Left ventricle myocardium inferior (tissue), 1 donor: ENCODE results near the gene SGMS2. TPM values are rescaled to one million over a fixed set of nuclear protein-coding genes. Genes with fewer than 3 reads are reported as not detected.
"Not testable (repeated sequence)": the region's sequence is repeated elsewhere in the genome, so short reads cannot be mapped to it uniquely, and the experiment has no call there.

Experiments
- DNase-seq: peaks from one replicate; pipeline ENCODE4 v3.0.0-alpha.2; 2020
- H3K27ac ChIP-seq: fragments of 200-600 bp; replicated peaks from 2 replicates; pipeline ENCODE4 v1.8.0; 2021
- H3K27me3 ChIP-seq: fragments of 200-600 bp; 2 replicates; pipeline ENCODE4 v1.8.0; 2021; ENCODE audit warnings: low read depth
- H3K36me3 ChIP-seq: fragments of 200-600 bp; 2 replicates; pipeline ENCODE4 v1.8.0; 2021
- H3K4me1 ChIP-seq: fragments of 200-600 bp; 2 replicates; pipeline ENCODE4 v1.8.0; 2021
- H3K4me3 ChIP-seq: fragments of 200-600 bp; 2 replicates; pipeline ENCODE4 v1.8.0; 2021; ENCODE audit warnings: mild to moderate bottlenecking, moderate library complexity
- H3K9me3 ChIP-seq: fragments of 200-600 bp; replicated peaks from 2 replicates; pipeline ENCODE4 v1.8.0; 2021
- intact Hi-C: fragments of 100-400 bp; cut with micrococcal nuclease; formaldehyde crosslinking; loops from one replicate; pipeline ENCODE4 v1.11.0; 2022
- total RNA-seq: library from RNA; stranded (reverse); fragmentation: NEBNext Ultra II Directional; extraction: Animal tissue kit (Norgen Biotek cat#: 25700); gene quantifications from one replicate; pipeline ENCODE4 v1.2.1, GENCODE V29; 2021
- TF ChIP-seq, protein P1 (sequence below): fragments of 200-600 bp; IDR thresholded peaks from 2 replicates; pipeline ENCODE4 v1.8.0; 2021; ENCODE audit warnings: antibody characterized with exemption, mild to moderate bottlenecking, borderline replicate concordance
- donor health status: DM: no; HTN: yes; CAD: no; lungs with severe emphysema.

SGMS2 gene
- total RNA-seq, 1 donor from 2014 or later: 21.4 TPM

DNA sequence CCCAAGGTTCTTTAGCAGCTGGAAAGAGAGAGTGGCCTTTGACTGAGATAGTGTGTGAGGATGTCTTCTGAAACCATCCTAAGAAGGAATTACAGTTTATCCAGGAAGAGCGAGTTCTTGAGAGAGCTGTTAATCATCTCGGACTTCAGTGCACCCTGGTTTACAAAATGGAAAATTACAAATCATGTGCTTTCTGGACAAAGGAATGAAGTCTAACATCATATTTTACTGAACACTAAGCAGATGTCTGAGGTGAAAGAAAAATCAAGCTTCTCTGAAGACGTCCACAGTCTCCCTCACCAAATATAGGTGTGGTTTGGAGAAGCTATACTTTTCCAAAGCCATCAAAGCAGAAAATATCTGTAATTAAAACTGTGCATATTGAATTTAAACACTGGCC, 75.8 kb downstream of the SGMS2 start:
- Histone ChIP-seq H3K27ac (peak overlapping the region; percentile 24), H3K27me3 (no peaks in the 10 kb centered on the region), H3K4me1 (peaks cover 20% of the 10 kb centered on the region), H3K9me3 (no peaks in the 10 kb centered on the region), H3K36me3 (no peaks in the 10 kb centered on the region), H3K4me3 (no peak overlapping the region)
- intact Hi-C loops: no loop called here
- TF ChIP-seq, protein P1, sequence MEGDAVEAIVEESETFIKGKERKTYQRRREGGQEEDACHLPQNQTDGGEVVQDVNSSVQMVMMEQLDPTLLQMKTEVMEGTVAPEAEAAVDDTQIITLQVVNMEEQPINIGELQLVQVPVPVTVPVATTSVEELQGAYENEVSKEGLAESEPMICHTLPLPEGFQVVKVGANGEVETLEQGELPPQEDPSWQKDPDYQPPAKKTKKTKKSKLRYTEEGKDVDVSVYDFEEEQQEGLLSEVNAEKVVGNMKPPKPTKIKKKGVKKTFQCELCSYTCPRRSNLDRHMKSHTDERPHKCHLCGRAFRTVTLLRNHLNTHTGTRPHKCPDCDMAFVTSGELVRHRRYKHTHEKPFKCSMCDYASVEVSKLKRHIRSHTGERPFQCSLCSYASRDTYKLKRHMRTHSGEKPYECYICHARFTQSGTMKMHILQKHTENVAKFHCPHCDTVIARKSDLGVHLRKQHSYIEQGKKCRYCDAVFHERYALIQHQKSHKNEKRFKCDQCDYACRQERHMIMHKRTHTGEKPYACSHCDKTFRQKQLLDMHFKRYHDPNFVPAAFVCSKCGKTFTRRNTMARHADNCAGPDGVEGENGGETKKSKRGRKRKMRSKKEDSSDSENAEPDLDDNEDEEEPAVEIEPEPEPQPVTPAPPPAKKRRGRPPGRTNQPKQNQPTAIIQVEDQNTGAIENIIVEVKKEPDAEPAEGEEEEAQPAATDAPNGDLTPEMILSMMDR: no peak
- DNase-seq: no peak

DNA sequence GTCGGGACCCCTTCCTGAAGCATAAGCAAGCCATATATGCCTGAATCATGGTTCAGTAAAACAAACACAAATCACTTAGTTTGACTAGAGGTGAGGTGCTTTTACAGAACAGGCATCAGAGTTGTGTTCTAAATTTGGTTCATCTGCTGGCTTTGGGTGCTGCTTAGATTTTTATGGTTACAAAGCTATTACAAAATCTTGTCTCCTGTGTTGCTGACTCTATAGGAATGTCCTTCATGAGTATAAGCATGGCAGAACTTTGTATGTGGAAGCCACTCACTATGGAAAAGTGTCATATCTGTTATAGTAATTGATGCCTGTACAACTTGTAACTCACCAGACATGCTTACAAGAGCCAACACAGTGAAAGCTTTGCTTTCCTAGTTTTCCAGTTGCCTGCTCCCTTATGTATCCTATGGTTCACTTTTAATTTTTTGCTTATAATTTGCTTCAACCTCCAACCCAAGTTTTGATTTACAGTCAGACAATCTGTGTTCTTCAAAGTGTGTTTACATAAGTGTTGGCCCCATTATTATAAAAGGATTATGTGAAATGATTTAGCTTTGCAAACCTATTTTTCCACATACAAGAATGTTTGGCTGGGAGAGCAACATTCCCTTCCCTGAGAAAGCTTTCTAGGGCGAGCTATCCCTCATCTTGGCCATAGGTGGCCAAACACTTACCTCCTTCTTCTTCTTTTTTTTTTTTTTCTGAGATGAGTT, 76.6 kb downstream of the SGMS2 start:
- no peak for DNase-seq
- H3K27ac ChIP-seq: peak overlapping the region; percentile 24
- no peaks in the 10 kb centered on the region for H3K9me3 ChIP-seq
- TF ChIP-seq, protein P1: no peak
- H3K4me3 ChIP-seq: no peak overlapping the region
- no peaks in the 10 kb centered on the region for H3K27me3 ChIP-seq
- H3K36me3 ChIP-seq: no peaks in the 10 kb centered on the region
- intact Hi-C loops: no loop called here
- peaks cover 15% of the 10 kb centered on the region for H3K4me1 ChIP-seq

DNA sequence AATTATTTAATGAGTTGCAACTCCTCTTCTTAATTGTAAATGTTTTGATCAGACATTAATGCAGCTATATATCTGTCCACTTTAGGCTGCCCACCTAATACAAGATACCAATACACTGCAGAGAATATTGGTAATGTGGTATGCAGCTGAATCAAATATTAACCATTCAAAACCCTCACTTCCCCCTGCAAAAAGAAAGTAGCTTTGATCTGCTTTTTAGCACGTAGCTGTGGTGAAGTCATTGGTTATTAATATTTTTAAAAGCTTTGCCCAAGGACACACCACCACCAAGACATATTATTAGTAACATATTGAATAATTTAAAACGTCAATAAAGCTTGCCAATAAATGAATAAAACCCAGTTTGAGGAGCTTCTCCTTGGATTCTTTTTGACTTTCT, 78.0 kb downstream of the SGMS2 start:
- intact Hi-C loops: no loop called here
- peaks cover 11% of the 10 kb centered on the region for H3K4me1 ChIP-seq
- H3K27ac ChIP-seq: no peak overlapping the region
- no peaks in the 10 kb centered on the region for H3K9me3 ChIP-seq
- TF ChIP-seq, protein P1: no peak
- H3K27me3 ChIP-seq: no peaks in the 10 kb centered on the region
- no peak overlapping the region for H3K4me3 ChIP-seq
- no peak for DNase-seq
- H3K36me3 ChIP-seq: no peaks in the 10 kb centered on the region

DNA sequence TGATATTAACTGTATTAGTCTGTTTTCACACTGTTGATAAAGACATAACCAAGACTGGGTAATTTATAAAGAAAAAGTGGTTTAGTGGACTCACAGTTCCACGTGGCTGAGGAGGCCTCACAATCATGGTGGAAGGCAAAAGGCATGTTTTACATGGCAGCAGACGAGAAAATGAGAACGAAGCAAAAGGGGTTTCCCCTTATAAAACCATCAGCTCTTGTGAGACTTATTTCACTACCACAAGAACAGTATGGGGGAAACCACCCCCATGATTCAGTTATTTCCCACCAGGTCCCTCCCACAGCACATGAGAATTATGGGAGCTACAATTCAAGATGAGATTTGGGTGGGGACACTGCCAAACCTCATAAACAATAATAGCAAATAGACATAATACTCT, 80.3 kb downstream of the SGMS2 start:
- Histone ChIP-seq H3K36me3 (peaks cover 21% of the 10 kb centered on the region), H3K4me1 (peaks cover 11% of the 10 kb centered on the region)
- H3K27me3 ChIP-seq, H3K9me3 ChIP-seq, intact Hi-C loops, H3K4me3 ChIP-seq, H3K27ac ChIP-seq, DNase-seq: not testable (repeated sequence)

DNA sequence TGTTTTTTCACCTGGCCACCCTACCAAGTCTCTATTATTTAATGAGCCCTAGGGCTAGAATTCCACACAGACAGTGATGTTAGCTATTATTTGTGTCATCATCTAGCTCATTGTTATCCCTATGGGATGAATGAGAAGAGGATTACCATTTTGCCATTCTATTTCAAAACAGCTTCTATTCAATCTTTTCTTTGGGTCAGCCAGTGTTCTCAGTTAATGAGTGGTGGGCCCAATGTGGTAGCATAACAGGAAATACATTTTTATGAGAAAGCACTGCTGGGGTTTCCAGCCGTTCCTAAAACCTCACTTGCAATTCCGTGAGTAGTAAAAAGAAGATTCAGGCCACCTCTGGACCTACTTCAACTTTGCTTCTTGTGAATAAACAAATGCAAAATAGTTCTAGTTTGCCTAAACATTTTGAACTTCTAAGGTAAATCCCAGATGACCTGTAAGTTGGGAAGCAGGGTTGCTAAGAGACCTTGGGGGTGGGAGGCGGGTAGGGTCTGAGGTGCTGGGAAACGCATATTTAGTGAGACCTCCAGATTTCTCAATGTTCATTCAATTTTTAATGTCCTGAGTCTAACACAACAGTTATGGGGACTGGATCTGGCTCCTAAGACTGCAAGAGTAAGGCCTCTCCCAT, 81.8 kb downstream of the SGMS2 start:
- TF ChIP-seq, protein P1: no peak
- no peak overlapping the region for H3K27ac ChIP-seq
- no peaks in the 10 kb centered on the region for H3K27me3 ChIP-seq
- no peaks in the 10 kb centered on the region for H3K4me1 ChIP-seq
- intact Hi-C loops: no loop called here
- no peaks in the 10 kb centered on the region for H3K9me3 ChIP-seq
- DNase-seq: no peak
- peaks cover 30% of the 10 kb centered on the region for H3K36me3 ChIP-seq
- no peak overlapping the region for H3K4me3 ChIP-seq

DNA sequence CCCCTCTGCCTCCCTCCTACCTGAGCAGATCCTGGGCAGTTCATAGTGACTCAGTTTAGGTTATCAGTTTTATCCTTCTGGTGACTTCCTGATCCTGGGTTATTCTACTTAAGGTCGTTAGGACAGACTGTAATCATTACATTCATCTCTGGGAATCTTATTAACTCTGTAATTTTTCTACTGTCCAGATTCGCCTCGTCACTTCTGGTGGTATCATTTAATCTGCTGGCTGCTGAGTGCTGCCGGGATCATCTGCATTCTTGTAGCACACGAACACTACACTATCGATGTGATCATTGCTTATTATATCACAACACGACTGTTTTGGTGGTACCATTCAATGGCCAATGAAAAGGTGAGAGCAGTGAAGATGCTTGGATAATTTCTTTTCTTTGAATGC, 83.6 kb downstream of the SGMS2 start:
- Histone ChIP-seq H3K27ac (no peak overlapping the region), H3K27me3 (no peaks in the 10 kb centered on the region), H3K4me3 (no peak overlapping the region), H3K4me1 (no peaks in the 10 kb centered on the region), H3K36me3 (peaks cover 30% of the 10 kb centered on the region), H3K9me3 (no peaks in the 10 kb centered on the region)
- intact Hi-C loops: no loop called here
- no peak for DNase-seq
- TF ChIP-seq, protein P1: no peak
